ENCODE measurements around the gene LAMA2. TPM values are rescaled to one million over a fixed set of nuclear protein-coding genes. Genes with fewer than 3 reads are reported as not detected.
A peak's percentile ranks its signal among the peaks of the same experiment; 100 is the strongest.

Gene LAMA2
- total RNA-seq, 1 experiment from 2014 or later = 112 TPM

- peak; percentile 98 for DNase-seq (ENCODE audit: low read depth)
Measured at GRCh38 chr6:129490521-129491255, 607.8 kb downstream of the LAMA2 start.

DNA sequence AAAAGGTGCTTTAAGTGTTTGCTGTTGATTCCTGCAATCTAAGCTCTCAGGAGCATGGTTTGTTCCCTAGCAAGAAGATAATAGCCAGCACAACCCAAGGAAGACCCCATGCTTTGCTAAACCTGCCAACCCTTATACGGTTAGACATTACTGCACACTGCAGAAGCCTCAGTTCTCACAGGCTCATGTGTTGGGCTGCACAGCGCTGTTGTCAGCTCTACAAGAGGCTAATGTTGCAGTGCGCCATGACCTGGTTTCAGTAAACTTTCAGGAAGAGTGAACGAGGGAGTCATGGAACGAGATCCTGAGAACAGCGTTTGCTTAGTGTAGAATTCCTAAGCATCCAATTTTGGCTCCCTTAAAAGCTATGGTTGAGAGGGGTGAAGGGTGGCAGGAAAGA is 608.5 kb downstream of the LAMA2 start:
- peak; percentile 44 for DNase-seq (ENCODE audit: low read depth)

DNA sequence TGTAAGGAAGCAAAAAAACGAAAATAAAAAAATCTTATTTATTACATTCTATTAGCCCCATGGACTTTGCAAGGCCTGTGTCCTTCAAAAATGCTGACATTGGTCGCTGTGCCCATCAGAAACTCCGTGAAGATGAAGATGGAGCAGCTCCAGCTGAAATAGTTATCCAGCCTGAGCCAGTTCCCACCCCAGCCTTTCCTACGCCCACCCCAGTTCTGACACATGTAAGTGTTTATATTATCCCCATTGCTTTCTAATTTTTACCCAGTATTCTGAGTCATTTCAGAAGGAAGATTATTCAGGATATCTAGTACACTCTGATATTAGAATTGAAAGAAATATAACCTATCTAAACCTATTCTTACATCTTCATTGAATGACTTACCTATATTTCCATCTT is 609.3 kb downstream of the LAMA2 start:
- DNase-seq (ENCODE audit: low read depth) = no peak

GRCh38 chr6:129493354-129493902 is 610.5 kb downstream of the LAMA2 start:
- DNase-seq (ENCODE audit: low read depth) = peak; percentile 52

DNA sequence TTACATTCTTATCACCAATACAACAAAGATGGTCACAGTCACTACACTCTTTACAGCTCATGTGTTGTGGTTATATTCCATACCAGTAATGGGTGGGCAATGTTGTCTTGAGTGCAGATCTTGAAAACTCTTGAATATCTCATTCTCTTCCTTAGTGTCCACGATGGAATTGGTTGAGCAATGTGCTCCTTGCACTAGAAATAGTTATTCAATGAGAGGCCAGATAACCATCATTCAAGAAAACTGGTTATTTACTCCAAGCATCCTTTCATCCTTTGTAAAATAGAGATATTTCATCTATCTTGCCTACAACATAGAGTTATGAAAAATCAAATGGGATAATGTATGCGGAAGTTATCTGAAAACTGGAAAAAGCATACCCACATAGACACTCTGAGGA is 611.2 kb downstream of the LAMA2 start:
- DNase-seq (ENCODE audit: low read depth) = no peak

DNA sequence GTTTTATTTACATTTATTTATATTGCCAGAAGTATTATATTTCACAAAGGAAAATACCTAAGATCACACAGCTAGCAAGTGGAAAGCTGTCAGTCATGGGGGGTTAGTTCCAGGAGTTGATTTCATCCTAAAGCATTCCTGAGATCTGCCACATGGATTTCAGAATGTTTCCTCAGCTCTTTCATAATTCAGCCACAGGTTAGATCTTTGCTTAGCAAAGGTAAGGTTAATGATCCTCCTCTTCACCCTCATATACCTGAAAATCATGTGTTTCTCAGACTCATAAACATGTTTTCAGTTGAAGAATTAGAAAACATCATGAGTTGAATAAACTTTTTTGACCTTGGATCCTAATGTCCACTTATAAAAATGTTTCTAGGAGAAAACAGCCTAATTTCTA is 611.6 kb downstream of the LAMA2 start:
- no peak for DNase-seq (ENCODE audit: low read depth)

DNA sequence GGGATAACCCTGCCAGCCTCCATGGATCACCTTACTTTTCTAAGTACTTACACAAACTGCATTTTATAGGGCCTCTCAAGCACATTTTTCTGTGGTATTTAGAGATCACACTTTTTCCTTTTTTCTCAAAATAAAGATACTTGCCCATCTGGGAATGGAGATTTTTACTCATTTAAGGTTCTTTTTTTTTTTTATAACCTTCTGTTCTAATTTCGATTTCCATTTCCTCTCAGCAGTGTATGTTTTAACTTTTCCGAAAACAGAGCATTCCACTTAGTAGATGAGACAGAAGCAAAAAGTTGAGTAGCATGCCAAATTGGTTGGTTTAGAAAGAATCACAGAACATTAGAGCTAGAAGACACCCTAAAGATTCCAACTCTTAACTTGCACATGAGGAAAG is 612.7 kb downstream of the LAMA2 start:
- no peak for DNase-seq (ENCODE audit: low read depth)

GRCh38 chr6:129497481-129498441 is 614.8 kb downstream of the LAMA2 start:
- DNase-seq (ENCODE audit: low read depth) = no peak

- DNase-seq (ENCODE audit: low read depth) = peak; percentile 47
Measured at GRCh38 chr6:129498541-129498940, 615.6 kb downstream of the LAMA2 start.

DNA sequence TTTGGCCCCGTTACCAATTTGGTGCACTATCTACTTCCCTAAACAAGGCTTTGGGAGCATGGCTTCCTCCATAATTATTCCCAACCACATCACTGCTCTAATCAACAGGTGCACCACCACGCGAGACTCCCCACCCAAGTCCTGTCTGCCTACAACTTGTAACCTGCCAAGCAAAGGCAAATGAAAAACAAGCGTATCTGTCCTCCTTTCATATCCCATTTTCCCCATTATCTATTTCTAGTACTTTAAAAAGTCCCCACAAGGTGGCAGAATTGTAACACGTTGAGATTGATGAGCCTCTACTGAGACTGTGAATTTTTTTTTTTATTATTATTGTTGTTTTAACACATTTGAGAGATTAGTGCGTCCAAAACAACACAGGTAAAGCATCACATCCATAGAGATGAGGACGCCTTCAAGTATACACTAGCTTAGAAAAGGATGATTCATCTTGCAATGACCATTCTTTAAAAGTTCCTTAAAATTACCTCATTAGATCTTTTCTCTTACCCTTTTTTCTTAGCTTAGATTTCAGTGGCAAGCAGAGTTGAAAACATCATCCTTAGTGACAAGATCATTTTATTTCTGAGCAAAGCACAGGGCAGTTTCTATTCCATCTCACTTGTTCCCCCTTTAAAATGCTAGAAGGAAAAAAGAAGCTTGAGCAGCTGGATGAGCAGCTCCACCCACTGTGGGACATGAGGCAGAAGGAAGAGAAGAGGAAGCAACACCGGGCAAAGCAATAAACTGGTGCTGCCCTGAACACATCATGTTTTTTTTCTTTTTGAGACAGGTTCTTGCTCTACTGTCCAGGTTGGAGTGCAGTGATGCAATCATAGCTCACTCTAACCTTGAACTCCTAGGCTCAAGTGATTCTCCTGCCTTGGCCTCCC is 616.3 kb downstream of the LAMA2 start:
- peak; percentile 71 for DNase-seq (ENCODE audit: low read depth)

GRCh38 chr6:129499843-129500219 is 616.9 kb downstream of the LAMA2 start:
- no peak for DNase-seq (ENCODE audit: low read depth)

DNA sequence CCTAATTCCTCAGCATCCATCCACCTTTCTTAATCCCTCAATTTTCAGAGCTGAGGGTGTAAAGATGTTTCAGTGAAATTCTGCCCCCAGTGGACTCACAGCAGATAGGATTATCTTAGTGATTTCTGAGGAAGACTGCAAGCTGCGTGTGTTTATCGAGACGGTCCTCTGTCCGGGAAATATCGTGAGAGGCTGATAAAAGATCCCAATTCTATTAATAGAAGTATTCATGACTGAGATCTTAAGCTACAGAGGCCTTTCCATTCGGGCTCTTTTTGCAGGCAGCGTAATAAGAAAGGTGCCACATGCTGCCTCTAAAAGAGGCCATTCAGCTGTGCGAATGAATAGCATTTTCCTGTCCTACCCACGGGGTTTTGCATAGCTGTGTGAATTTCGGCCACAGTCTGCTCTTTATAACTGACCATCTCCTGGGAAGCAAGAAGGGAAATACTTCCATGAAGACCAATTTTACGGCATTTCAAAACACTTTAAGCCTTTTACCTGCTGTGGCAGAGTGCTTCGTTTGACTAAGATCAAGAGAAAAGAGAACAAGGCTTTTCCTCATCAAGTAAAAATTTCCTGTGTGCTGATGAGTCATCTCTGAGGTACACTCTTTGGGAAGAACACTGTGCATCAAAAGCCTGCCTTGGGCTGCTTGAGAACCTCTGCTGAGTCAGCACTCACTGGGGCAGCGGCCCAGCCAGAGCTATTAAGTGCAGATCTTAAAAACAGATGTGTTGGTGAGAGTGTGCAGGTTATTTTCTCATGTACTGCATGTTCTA is 618.2 kb downstream of the LAMA2 start:
- peak; percentile 97 for DNase-seq (ENCODE audit: low read depth)

GRCh38 chr6:129501740-129502660 is 619.1 kb downstream of the LAMA2 start:
- DNase-seq (ENCODE audit: low read depth) = no peak

- DNase-seq (ENCODE audit: low read depth) = no peak
Measured at GRCh38 chr6:129504456-129504855, 621.5 kb downstream of the LAMA2 start.

- DNase-seq (ENCODE audit: low read depth) = no peak
Measured at GRCh38 chr6:129507059-129507807, 624.3 kb downstream of the LAMA2 start.

- DNase-seq (ENCODE audit: low read depth) = no peak
Measured at GRCh38 chr6:129507846-129508245, 624.9 kb downstream of the LAMA2 start.

DNA sequence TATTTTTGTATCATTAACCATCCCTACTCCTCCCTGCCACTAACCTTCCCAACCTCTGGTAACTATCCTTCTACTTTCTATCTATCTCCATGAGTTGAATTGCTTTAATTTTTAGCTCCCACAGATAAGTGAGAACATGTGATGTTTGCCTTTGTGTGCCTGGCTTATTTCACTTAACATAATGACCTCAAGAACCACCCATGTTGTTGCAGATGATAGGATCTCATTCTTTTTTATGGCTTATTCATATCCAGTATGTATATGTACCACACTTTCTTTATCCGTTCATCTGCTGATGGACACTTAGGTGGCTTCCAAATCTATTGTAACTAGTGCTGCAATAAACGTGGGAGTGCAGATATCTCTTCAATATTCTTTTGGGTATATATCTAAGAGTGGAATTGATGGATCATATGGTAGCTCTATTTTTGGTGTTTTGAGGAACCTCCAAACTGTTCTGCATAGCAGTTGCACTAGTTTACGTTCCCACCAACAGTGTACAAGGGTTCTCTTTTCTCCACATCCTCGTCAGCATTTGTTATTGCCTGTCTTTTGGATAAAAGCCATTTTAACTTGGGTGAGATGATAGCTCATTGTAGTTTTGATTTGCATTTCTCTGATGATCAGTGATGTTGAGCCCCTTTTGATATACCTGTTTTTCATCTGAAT is 625.7 kb downstream of the LAMA2 start:
- no peak for DNase-seq (ENCODE audit: low read depth)

DNA sequence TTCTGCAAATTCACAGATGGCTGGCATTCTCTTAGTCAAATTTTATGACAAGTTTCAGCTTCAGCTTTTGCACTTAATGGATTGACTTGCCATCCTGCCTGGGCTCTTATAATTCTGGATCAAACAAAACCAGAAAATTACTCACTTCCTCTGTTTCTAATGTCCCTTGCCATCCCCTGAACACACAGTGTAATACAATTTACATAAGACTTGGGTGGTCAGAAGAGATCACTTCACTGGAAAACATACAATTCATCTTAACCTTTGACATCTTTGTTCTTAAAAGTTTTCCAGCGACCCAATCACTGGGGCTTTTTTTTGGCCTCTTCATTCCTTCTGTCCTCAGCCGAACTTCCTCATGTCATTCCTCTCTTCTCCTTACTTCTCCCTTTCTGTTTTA is 628.0 kb downstream of the LAMA2 start:
- DNase-seq (ENCODE audit: low read depth) = peak; percentile 66
